Central memory CD4-positive, alpha-beta T cell (primary cell): ENCODE results near the gene NAV2.

Source experiments
- DNase-seq: peaks from one replicate; pipeline ENCODE4 v3.0.0; 2022

Gene NAV2

GRCh38 chr11:20048246-20048645 lies 335.6 kb downstream of the NAV2 start:
- DNase-seq: no peak

GRCh38 chr11:20048707-20049106 lies 336.1 kb downstream of the NAV2 start:
- no peak for DNase-seq

GRCh38 chr11:20049231-20049630 lies 336.6 kb downstream of the NAV2 start:
- no peak for DNase-seq

GRCh38 chr11:20050048-20050447 lies 337.4 kb downstream of the NAV2 start:
- no peak for DNase-seq

GRCh38 chr11:20050551-20051333 lies 338.1 kb downstream of the NAV2 start:
- DNase-seq: no peak

GRCh38 chr11:20051469-20052399 lies 339.1 kb downstream of the NAV2 start:
- no peak for DNase-seq

GRCh38 chr11:20053572-20053971 lies 340.9 kb downstream of the NAV2 start:
- no peak for DNase-seq

- DNase-seq: no peak
Observed at GRCh38 chr11:20054584-20054983, 341.9 kb downstream of the NAV2 start.

GRCh38 chr11:20055312-20055711 lies 342.7 kb downstream of the NAV2 start:
- no peak for DNase-seq

GRCh38 chr11:20056109-20056949 lies 343.7 kb downstream of the NAV2 start:
- DNase-seq: no peak

- DNase-seq: no peak
Observed at GRCh38 chr11:20056950-20057943, 344.6 kb downstream of the NAV2 start.

- no peak for DNase-seq
Observed at GRCh38 chr11:20058749-20059458, 346.3 kb downstream of the NAV2 start.

- DNase-seq: no peak
Observed at GRCh38 chr11:20059587-20060021, 347.0 kb downstream of the NAV2 start.

- no peak for DNase-seq
Observed at GRCh38 chr11:20060181-20060580, 347.5 kb downstream of the NAV2 start.

- DNase-seq: no peak
Observed at GRCh38 chr11:20060647-20061205, 348.1 kb downstream of the NAV2 start.

GRCh38 chr11:20061776-20062175 lies 349.1 kb downstream of the NAV2 start:
- DNase-seq: no peak

- no peak for DNase-seq
Observed at GRCh38 chr11:20064961-20065405, 352.3 kb downstream of the NAV2 start.

- DNase-seq: no peak
Observed at GRCh38 chr11:20065406-20065805, 352.8 kb downstream of the NAV2 start.

GRCh38 chr11:20066013-20066782 lies 353.6 kb downstream of the NAV2 start:
- DNase-seq: no peak

- no peak for DNase-seq
Observed at GRCh38 chr11:20066783-20067156, 354.1 kb downstream of the NAV2 start.
